ENCODE measurements around the gene MZF1. TPM values are rescaled to one million over a fixed set of nuclear protein-coding genes. Genes with fewer than 3 reads are reported as not detected.

MZF1 gene
- total RNA-seq, 1 experiment from 2014 or later: 18.0 TPM

GRCh38 chr19:58569191-58569942, 3.8 kb downstream of the MZF1 start:
- no TSS peak for BruUV-seq (replicated peaks)
- Histone ChIP-seq H3K9me3 (ENCODE audit: low read length) (no peaks in the 10 kb centered on the region), H3F3A (ENCODE audit: low read length, unreplicated experiment) (no peaks in the 10 kb centered on the region), H3K27ac (ENCODE audit: low read length) (no peak overlapping the region), H3K9me2 (replicated peaks; ENCODE audit: low read length) (no peaks in the 10 kb centered on the region), H3K9ac (ENCODE audit: low read length) (no peak overlapping the region), H3K36me3 (ENCODE audit: low read depth, low read length) (peaks cover 8% of the 10 kb centered on the region; the same call in 1 of the 2 replicates), H3K79me2 (ENCODE audit: low read length) (peaks cover 12% of the 10 kb centered on the region), H3K27me3 (ENCODE audit: low read length) (no peaks in the 10 kb centered on the region), H3K4me3 (ENCODE audit: low read length) (no peak overlapping the region), H2AFZ (ENCODE audit: low read length) (no peak overlapping the region), H4K20me1 (ENCODE audit: low read length) (no peaks in the 10 kb centered on the region), H3K4me1 (ENCODE audit: insufficient read depth, low read length) (peaks cover 15% of the 10 kb centered on the region), H3K4me2 (ENCODE audit: low read length) (no peak overlapping the region)
- ATAC-seq (no peak), DNase-seq (no peak)
- ChIA-PET POLR2A (ENCODE audit: unreplicated experiment) (no interaction called here), CTCF (interaction anchor here (0.6 kb wide), 1 partner anchor 38 kb away, joined by 3 read pairs; no protein-coding TSS in a partner anchor)
- intact Hi-C loops (cut with micrococcal nuclease): no loop called here
- TF ChIP-seq EZH2 (IDR thresholded peaks at IDR 0.05; ENCODE audit: low read length, unreplicated experiment): no peak
- TF ChIP-seq, protein P1, sequence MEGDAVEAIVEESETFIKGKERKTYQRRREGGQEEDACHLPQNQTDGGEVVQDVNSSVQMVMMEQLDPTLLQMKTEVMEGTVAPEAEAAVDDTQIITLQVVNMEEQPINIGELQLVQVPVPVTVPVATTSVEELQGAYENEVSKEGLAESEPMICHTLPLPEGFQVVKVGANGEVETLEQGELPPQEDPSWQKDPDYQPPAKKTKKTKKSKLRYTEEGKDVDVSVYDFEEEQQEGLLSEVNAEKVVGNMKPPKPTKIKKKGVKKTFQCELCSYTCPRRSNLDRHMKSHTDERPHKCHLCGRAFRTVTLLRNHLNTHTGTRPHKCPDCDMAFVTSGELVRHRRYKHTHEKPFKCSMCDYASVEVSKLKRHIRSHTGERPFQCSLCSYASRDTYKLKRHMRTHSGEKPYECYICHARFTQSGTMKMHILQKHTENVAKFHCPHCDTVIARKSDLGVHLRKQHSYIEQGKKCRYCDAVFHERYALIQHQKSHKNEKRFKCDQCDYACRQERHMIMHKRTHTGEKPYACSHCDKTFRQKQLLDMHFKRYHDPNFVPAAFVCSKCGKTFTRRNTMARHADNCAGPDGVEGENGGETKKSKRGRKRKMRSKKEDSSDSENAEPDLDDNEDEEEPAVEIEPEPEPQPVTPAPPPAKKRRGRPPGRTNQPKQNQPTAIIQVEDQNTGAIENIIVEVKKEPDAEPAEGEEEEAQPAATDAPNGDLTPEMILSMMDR (conservative IDR thresholded peaks at IDR 0.05; ENCODE audit: low read depth, low read length): no peak
- TF ChIP-seq EZH2phosphoT487 (IDR thresholded peaks at IDR 0.05; ENCODE audit: borderline replicate concordance, low read length): no peak

- no peaks in the 10 kb centered on the region for H3K9me2 ChIP-seq (replicated peaks; ENCODE audit: low read length)
- CTCF ChIA-PET: no interaction called here
- H2AFZ ChIP-seq (ENCODE audit: low read length): no peak overlapping the region
- POLR2A ChIA-PET (ENCODE audit: unreplicated experiment): interaction anchor here (0.6 kb wide), 1 partner anchor 59 kb away, joined by 4 read pairs; no protein-coding TSS in a partner anchor
- no TSS peak for BruUV-seq (replicated peaks)
- no peaks in the 10 kb centered on the region for H3F3A ChIP-seq (ENCODE audit: low read length, unreplicated experiment)
- peaks cover 8% of the 10 kb centered on the region; the same call in 1 of the 2 replicates for H3K36me3 ChIP-seq (ENCODE audit: low read depth, low read length)
- intact Hi-C loops (cut with micrococcal nuclease): no loop called here
- H3K4me3 ChIP-seq (ENCODE audit: low read length): no peak overlapping the region
- H3K27ac ChIP-seq (ENCODE audit: low read length): no peak overlapping the region
- peaks cover 12% of the 10 kb centered on the region for H3K79me2 ChIP-seq (ENCODE audit: low read length)
- DNase-seq (no peak), ATAC-seq (no peak)
- TF ChIP-seq EZH2phosphoT487 (IDR thresholded peaks at IDR 0.05; ENCODE audit: borderline replicate concordance, low read length): no peak
- TF ChIP-seq EZH2 (IDR thresholded peaks at IDR 0.05; ENCODE audit: low read length, unreplicated experiment): no peak
- TF ChIP-seq, protein P1 (conservative IDR thresholded peaks at IDR 0.05; ENCODE audit: low read depth, low read length): no peak
- H3K9ac ChIP-seq (ENCODE audit: low read length): no peak overlapping the region
- no peaks in the 10 kb centered on the region for H3K9me3 ChIP-seq (ENCODE audit: low read length)
- no peaks in the 10 kb centered on the region for H4K20me1 ChIP-seq (ENCODE audit: low read length)
- H3K27me3 ChIP-seq (ENCODE audit: low read length): no peaks in the 10 kb centered on the region
- peaks cover 7% of the 10 kb centered on the region for H3K4me1 ChIP-seq (ENCODE audit: insufficient read depth, low read length)
- H3K4me2 ChIP-seq (ENCODE audit: low read length): no peak overlapping the region
These were observed 4.5 kb downstream of the MZF1 start for GRCh38 chr19:58568453-58569130.

DNA sequence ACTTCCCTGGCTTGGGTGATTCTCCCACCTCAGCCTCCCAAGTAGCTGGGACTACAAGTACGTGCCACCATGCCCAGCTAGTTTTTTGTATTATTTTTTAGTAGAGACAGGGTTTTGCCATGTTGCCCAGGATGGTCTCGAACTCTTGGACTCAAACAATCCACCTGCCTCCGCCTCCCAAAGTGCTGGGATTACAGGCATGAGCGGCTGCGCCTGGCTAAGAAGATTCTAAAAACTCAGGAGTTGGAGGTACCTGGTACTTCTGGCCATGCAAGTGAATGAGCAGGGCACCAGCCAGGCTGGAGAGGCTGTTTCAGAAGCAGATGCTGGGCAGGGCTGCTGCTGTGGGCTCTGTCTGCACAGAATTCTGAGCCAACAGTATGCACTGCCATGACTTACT, 6.1 kb downstream of the MZF1 start:
- Histone ChIP-seq H3K27ac (ENCODE audit: low read length) (no peak overlapping the region), H3K79me2 (ENCODE audit: low read length) (peaks cover 8% of the 10 kb centered on the region), H2AFZ (ENCODE audit: low read length) (no peak overlapping the region), H3K27me3 (ENCODE audit: low read length) (no peaks in the 10 kb centered on the region), H3K9ac (ENCODE audit: low read length) (no peak overlapping the region), H3K4me2 (ENCODE audit: low read length) (no peak overlapping the region), H3K9me3 (ENCODE audit: low read length) (no peaks in the 10 kb centered on the region), H3K36me3 (ENCODE audit: low read depth, low read length) (peaks cover 8% of the 10 kb centered on the region; the same call in 1 of the 2 replicates), H3K4me3 (ENCODE audit: low read length) (no peak overlapping the region), H3F3A (ENCODE audit: low read length, unreplicated experiment) (no peaks in the 10 kb centered on the region), H3K4me1 (ENCODE audit: insufficient read depth, low read length) (peaks cover 16% of the 10 kb centered on the region), H3K9me2 (replicated peaks; ENCODE audit: low read length) (no peaks in the 10 kb centered on the region), H4K20me1 (ENCODE audit: low read length) (no peaks in the 10 kb centered on the region)
- DNase-seq: no peak
- BruUV-seq (replicated peaks): no TSS peak
- intact Hi-C loops (cut with micrococcal nuclease): no loop called here
- no peak for ATAC-seq
- POLR2A ChIA-PET (ENCODE audit: unreplicated experiment): no interaction called here
- CTCF ChIA-PET: no interaction called here
- no peak for TF ChIP-seq EZH2phosphoT487 (IDR thresholded peaks at IDR 0.05; ENCODE audit: borderline replicate concordance, low read length)
- TF ChIP-seq, protein P1 (conservative IDR thresholded peaks at IDR 0.05; ENCODE audit: low read depth, low read length): no peak
- TF ChIP-seq EZH2 (IDR thresholded peaks at IDR 0.05; ENCODE audit: low read length, unreplicated experiment): no peak
